ENCODE data around the gene GLYR1. TPM values are rescaled to one million over a fixed set of nuclear protein-coding genes. Genes with fewer than 3 reads are reported as not detected.

GLYR1 gene
- total RNA-seq, 1 donor from 2014 or later, result 39.7 TPM

DNA sequence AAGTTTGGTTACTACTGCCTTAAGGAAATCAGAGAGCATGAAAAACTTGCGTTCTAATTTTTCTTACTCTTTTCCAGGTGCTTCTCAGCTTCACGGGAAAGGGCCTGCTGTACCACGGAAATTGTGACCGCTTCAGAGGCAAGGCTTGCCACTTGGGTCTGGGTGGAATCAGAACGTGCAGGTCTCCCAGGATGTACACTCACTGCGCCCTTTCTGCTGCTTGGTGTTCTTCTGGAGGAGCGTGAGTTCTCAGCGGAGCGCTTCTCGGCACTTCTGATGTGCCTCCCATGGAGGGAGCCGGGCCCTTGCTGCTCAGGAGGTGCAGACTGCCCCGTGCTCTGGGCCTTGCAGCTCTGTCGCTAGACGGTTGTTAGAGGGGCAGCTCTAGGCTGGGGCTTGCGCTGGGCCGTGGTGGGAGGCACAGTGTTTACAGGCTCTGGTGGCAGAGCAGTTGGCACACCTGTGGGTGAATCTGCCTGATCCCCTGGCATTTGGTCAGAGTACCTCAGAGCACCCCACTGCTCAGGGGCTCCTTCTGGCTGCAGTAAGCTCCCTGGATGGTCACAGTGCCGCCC is 33.0 kb upstream of the GLYR1 start:
- DNase-seq (ENCODE audit: low read depth), result no peak

DNA sequence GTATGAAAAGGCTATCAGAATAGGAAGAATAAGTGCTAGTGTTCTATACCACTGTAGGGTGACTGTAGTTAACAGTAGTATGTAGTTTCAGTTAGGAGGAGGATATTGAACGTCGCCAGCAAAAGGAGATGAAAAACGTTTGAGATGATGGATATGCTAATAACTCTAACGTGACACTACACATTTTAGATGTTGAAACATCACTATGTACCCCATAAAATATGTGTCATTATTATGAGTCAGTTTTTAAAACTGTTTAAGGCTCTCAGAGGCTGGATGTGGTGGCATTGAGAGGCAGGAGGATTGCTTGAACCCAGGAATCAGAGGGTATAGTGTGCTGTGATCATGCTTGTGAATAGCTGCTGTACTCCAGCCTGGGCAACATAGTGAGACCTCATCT is 32.0 kb upstream of the GLYR1 start:
- no peak for DNase-seq (ENCODE audit: low read depth)

DNA sequence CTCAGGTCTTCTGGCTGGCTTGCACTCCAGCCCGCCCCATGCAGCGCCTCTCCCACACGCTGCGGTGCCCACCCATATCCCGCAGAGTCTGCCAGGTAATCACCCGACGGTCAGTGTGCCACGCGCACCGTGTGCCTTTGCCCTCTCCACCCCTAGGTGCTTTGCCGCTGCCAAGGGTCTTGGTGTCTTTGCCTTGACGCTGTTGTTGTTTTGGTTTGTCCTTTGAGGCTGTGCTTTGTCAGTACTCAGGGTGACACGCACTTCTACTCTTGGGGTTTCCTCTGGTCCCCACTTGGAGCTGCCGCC is 30.2 kb upstream of the GLYR1 start:
- DNase-seq (ENCODE audit: low read depth), result no peak

DNA sequence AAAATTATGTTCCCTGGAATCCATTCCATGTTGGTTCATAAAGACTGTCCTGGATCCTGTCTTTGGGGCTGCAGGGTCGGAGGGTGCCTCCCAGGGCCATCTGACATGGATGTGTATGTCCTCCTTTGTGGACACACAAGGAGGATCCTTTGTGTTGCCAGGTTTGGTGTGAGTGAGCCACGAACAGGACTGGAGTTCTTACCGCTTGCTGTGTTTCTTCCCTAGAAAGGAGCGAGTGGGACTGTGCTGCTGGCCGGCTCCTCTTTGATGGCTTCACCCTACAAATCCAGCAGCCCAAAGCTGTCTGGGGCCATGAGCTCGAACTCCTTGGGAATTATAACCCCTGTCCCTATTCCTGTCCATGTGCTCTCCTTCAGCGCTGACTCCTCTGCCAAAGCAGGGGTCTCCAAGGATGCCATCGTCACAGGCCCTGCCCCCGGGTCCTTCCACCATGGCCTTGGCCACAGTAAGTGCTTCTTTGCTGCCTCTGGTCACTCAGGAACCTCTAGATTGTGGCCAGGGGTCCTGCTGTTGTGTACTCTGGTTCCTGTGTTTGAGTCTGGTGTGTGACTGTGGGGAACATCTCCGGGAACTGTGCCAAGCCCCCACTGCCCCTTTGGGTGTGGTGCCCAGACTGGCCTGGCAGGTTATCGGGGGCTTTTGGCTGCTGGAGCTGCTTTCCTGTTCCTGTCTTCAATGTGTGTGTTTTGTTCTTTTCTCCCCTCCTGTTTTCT is 29.7 kb upstream of the GLYR1 start:
- DNase-seq (ENCODE audit: low read depth), result no peak

DNA sequence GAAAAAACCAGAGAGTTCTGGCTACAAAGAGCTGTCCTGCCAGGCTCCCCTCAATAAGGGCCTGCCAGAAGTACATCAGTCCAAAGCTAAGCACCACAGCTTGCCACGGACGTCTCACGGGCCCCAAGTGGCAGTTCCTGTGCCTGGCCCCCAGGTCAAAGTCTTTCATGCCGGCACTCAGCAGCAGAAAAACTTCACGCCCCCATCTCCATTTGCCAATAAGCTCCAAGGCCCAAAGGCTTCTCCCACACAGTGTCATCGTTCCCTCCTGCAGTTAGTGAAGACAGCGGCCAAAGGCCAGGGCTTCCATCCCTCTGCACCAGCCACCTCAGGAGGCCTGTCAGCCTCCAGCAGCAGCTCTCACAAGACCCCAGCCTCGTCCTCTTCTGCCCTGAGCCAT is 27.6 kb upstream of the GLYR1 start:
- DNase-seq (ENCODE audit: low read depth), result no peak

DNA sequence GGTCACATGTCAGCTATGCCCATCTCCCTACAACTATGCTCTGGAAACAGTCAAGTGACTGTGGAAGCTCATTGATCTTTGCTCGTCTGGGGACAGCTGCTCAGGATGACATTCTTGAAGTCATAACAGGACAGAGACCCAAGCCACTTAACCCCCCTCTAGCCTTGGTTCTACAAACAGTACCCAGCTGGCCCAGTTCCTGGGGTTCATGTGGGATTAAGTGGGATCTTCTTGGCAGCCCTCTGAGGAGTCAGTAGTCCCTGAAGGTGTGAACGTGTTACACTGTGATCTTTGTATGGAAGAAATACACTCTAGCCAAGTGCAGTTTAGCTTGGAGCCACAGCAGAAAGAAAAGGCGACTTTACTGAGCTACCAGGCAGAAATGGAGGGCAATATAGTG is 26.0 kb upstream of the GLYR1 start:
- DNase-seq (ENCODE audit: low read depth), result no peak

DNA sequence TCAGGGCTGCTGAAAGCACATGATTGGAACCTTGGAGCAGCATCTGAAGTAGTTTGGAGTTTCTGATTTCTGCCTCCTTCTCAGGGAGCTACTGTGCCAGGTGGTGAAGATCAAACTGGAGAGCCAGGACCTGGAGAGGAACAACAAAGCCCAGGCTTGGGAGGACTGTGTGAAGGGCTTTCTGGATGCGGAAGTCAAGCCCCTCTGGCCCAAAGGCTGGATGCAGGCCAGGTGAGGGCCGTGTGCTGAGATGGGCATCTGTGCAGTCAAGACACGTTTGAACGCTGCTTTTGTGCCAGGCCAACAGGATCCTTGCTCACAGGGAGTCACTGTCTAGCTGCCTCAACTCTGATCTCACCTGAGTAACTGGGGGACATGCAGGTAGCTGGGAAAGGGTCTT is 24.0 kb upstream of the GLYR1 start:
- DNase-seq (ENCODE audit: low read depth), result no peak

DNA sequence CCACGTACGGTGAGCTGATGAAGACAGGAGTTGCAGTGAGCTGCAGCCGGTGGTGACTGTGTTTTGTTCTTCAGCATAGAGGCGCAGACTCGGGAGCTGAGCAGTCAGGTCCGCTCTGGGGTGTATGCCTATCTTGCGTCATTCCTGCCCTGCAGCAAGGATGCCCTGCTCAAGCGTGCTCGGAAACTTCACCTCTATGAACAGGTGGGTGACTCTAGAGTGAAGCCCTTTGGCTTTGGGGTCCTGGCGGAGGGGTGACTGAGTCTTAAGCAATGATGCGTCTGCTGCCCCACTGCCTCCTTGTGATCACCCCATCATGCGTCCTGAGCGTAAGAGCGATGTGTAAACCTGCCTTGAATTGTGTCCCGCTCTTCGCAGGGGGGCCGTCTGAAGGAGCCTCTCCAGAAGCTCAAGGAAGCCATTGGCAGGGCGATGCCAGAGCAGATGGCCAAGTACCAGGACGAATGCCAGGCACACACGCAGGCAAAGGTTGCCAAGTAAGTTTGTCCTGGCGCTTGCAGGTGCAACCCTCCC is 23.1 kb upstream of the GLYR1 start:
- DNase-seq (ENCODE audit: low read depth), result no peak

DNA sequence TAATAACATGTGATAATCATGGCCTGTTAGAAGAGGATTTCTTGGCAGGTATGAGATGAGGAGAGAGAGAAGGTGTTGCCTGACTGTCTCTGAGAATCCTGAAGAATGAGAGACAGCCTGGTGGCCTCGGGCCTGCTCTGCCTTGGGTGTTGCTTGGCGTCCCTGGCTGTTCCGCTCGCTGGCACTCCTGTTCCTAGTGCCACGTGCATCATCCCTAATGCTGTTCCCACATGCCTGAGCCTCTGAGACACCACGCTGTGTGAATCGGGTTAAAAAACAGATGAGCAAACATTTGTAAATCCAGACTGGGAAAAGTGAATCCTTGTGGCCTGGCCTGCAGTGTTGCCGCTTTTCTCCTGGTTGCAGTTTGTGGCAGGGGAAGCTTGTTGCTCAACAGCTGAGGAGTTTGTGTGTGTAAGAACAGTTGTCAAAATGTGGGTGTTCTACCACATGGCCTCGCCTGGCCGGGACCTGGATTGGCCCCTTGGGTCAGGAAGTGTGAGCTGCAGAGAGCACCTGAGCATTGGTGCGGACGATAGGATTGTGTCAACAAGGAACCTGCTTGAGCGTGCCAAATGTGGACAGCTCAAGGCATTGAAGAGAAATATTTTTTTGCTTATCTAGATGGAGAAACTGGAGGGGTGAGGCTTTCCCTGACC is 22.2 kb upstream of the GLYR1 start:
- peak; percentile 43 for DNase-seq (ENCODE audit: low read depth)

DNA sequence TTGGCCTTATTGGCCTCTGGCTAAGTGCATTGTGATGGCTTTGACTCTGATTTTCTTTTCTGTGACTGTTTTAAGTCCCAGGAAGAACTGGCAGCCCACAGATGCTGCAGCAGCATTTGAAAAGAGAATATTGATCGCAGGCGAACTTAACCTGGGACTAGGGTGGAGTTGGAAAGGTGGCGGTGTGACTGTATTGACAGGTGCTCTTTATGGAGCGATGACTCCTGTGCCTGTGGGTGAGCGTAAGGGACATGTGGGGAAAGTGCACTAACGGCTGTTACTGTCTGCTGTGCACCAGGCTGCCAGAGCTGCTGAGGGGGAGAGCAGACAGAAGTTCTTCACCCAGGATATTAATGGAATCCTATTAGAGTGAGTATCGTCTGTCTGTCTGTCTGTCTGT is 21.4 kb upstream of the GLYR1 start:
- no peak for DNase-seq (ENCODE audit: low read depth)

DNA sequence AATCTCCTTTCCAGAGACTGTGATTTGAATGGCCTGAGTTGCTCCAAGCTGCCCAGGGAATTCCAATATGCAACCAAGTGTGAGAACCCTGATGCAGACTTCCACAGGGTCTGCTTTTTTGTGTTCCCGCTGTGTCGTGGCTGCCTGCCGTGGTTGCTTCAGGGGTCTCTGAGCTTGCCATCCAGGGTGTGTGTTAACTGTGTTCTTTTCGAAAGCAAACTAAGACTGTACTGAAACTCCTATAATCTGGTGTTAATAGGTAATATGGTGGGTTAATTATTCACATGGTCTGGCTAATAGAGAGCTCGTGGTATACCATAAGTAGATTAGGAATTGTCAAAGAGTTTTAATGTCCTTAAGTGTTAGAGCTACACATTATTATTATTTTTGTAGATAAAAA is 20.9 kb upstream of the GLYR1 start:
- no peak for DNase-seq (ENCODE audit: low read depth)

DNA sequence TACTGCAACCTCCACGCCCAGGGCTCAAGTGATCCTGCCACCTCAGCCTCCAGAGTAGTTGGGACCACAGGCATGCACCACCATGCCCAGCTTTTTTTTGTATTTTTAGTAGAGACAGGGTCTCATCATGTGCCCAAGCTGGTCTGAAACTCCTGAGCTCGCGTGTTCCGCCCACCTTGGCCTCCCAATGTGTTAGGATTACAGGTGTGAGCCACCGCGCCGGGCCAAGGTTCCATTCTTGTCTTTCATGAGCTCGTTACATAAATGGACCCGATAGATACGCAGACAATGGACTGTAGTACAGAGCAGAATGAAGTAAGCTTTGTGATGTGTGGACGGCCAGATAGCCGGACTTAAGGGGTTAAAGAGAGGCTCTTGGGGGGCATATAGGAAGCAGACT is 19.5 kb upstream of the GLYR1 start:
- DNase-seq (ENCODE audit: low read depth), result no peak

DNA sequence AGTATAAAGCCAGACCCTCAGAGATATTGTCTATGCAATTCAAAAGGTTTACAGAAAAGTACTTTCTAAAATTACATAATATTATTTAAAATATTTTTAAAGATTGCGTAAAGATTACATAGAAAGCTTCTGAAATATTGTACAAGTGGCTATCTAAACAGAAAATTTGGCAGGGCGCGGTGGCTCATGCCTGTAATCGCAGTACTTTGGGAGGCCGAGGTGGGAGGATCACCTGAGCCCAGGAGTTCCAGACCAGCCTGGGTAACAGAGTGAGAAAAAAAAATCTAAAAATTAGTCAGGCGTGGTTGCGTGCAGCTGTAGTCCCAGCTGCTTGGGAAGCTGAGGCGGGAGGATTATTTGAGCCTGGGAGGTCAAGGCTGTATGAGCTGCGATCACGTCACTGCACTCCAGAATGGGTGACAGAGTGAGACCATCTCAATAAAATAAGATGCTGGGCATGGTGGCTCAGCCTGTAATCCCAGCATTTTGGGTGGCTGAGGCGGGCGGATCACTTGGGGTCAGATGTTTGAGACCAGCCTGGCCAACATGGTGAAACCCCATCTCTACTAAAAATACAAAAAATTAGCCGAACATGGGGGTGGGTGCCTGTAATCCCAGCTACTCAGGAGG is 18.3 kb upstream of the GLYR1 start:
- no peak for DNase-seq (ENCODE audit: low read depth)

DNA sequence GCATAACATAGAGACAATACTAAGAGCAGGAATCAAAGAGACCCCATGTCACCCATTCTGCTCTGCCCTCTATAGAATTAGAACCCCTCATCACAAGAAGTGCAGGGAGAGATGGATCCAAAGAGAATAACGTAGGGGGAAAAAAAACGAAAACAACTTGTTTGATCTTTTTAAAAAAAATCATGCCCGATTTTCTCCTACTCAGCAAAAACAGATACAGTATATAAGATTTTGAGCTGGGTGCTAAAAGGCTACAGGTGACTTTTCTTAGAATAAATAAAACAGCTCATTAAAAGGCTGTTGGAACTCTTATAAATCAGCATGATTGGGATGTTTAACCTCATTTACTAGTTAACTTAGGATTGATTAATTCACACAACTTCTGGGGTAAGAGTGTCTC is 17.6 kb upstream of the GLYR1 start:
- DNase-seq (ENCODE audit: low read depth), result no peak

DNA sequence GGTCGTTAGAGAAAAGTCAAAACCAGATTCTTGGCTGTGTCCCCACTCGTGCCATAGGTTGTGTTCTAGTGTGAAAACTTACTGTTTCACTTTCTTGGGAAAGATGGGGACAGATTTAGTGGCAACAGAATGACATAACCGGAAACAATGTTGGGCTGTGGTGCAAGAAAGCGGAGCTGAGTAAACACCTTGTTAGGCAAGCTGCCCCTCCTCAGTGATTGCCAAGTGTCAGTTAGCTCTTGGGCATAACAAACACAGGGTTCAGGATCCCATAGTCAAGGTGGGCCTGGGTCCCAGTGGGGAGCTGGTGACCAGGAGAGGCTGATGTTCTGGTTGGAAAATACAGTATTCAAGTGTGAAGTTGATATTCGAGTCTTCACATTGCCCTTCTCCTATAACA is 15.6 kb upstream of the GLYR1 start:
- no peak for DNase-seq (ENCODE audit: low read depth)

DNA sequence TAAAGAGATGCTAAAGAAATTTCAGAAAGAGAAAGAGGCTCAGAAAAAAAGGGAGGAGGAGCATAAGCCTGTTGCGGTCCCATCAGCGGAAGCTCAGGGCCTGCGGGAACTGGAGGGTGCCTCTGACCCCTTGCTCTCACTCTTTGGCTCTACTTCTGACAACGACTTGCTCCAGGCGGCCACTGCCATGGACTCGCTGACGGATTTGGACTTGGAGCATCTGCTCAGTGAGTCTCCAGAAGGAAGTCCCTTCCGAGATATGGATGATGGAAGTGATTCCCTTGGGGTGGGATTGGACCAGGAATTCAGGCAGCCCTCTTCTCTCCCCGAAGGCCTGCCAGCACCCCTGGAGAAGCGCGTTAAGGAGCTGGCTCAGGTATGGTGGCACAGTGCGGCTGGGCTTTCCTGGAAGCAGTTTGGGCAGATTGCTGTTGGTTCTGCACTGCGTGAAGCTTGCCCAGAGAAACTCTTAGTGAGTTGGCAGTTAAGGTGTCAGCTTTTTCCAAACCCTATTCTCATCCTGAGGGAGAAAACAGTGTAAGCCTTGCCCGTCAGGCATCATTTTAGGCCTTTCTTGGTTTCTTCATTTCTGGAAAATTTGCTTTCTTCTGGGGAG is 13.7 kb upstream of the GLYR1 start:
- no peak for DNase-seq (ENCODE audit: low read depth)

DNA sequence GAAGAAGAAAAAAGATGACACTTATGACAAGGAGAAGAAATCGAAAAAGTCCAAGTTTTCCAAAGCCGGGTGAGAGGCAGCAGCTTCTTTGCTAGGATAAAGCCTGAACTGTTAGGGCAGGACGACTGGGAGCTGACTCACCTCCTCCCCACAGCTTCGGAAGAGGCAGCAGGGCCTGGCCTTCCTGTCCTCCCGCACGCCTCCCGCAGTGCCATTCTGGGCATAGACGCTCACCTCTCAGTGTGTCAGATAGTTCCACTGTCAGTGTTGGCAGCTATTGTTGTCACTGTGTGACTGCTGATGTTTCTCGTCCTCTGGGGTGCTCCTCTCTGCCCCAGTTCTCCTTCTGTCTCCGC is 12.8 kb upstream of the GLYR1 start:
- DNase-seq (ENCODE audit: low read depth), result no peak

DNA sequence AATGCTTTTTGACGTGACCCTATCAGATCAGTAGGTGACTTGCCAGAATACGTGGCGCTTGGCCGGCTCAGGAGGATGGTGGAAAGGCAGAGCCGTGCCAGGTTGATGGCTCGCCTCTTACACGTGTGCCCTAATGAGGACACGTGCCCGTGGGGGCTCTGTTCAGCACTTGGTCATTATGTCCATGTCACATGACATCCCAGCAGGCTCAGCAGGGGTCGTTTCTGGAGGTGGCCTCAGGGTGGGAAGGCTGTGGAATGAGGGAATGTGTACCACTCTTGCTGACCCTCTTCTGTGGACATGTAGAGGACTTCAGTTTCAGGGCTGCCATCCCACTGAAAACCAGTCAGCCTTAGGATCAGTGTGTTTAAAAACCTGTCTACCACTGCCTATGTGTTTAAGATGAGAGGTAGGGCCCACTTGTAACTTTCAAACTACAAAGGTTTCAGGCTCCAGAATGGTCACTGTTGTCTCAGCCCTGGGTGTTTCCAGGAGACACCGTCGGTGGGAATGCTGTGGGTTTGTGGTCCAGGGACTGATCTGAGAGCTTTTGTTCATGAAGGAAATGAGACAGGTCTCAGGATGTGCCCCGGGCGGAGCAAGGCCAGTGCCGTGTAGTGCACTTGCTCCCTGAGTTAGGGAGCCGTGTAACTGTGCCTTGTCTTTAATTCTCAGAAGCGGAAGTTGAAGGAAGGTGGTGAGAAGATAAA is 12.3 kb upstream of the GLYR1 start:
- no peak for DNase-seq (ENCODE audit: low read depth)

DNA sequence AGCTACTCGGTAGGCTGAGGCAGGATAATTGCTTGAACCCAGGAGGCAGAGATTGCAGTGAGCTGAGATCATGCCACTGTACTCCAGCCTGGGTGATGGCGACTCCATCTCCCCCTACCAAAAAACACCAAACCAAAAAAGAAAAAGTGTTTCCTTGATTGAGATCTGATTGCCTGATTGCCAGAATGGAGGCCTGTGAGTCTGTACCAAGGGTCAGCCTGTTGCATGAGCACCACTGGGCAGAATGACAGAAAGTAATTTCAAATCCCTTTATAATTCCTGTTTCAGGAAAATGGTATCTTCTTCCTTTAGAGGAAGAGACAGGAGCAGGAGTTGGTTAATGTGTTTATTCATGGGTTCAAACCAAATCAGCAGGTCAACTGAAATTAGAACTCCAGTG is 8.7 kb upstream of the GLYR1 start:
- DNase-seq (ENCODE audit: low read depth), result no peak

DNA sequence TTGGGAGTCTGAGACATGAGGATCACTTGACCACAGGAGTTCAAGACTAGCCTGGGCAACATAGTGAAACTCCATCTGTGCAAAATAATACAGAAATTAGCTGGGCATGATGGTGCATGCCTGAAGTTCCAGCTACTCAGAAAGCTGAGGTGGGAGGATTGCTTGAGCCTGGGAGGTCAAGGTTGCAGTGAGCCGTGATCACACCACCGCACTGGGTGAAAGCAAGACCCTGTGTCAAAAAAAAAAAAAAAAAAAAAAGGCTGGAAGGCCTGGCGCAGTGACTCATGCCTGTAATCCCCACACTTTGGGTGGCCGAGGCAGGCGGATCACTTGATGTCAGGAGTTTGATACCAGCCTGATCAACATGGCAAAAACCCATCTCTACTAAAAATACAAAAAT is 8.3 kb upstream of the GLYR1 start:
- DNase-seq (ENCODE audit: low read depth), result no peak

DNA sequence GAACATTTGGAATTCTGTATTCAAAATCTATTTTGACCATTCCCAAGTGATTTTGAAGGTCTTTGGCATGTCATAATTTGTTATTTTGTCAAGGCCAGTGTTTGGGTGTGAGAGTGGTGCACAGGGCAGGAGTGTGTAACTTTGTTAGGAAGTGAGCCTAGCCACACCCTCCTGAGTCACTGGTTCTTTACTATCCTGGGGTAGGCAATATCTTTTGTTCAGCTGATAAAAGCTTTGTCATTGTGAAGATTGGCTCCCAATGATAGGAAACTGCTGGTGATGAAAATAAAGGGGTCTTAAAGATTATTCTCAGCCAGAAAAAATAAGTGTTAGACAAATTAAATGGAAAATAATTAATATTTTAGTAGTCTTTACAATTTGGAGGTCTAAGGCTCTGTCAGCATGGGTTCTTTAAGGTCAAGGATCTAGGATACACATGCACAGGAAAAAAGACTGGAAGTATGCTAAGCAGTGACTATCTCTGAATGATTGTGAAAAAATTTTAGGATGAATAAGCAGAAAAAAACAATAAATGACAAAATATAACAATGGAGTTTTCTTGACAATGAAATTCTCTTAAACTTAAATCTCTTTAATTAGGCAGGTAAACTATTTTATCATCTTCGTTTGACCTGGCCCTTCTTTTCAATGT is 5.3 kb upstream of the GLYR1 start:
- no peak for DNase-seq (ENCODE audit: low read depth)
